PC-3 (cell line): Measurements from ENCODE around the gene C11orf21.

ENCODE experiments used
- EZH2 ChIP-seq: fragments of 300-600 bp; sonication (generic); IDR thresholded peaks from one replicate; pipeline ENCODE4 v1.6.1; 2017; ENCODE audit warnings: antibody characterized with exemption, mild to moderate bottlenecking, low read length; ENCODE audit not compliant: unreplicated experiment
- TF ChIP-seq, protein P1 (sequence below): fragments of 300-600 bp; sonication (generic); conservative IDR thresholded peaks from 2 replicates; pipeline ENCODE4 v1.5.1; 2017; ENCODE audit warnings: antibody characterized with exemption, low read depth, mild to moderate bottlenecking, low read length

DNA sequence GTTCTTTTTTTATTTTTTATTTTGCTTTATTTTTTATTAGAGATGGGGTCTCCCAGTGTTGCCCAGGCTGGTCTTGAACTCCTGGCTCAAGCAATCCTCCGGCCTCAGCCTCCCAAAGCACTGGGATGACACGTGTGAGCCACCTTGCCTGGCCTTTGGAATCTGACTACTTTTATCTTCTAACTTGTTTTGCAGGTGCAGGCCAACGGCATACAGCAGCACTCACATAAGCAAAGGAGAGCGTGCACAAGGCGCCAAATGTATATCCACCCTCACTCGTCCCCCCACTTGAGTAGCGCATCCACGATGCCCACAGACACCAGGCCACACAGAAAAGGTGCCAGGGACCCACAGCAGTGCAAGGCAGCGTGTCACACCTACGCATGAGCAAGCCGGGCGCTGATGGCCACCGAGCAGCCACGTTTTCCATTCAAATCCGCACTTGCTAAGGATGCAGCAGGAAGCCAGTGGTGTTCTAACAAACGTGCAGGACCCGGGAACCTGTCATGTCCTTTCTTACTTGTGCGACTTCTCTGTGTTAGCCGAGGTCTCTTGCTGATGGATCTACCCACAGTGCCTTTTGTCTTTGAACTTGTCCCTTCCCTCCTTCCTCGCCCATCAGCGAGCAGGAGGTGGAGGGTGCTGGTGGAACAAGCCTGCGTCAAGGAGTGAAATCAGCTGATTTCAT, 37.2 kb downstream of the C11orf21 start:
- TF ChIP-seq, protein P1, sequence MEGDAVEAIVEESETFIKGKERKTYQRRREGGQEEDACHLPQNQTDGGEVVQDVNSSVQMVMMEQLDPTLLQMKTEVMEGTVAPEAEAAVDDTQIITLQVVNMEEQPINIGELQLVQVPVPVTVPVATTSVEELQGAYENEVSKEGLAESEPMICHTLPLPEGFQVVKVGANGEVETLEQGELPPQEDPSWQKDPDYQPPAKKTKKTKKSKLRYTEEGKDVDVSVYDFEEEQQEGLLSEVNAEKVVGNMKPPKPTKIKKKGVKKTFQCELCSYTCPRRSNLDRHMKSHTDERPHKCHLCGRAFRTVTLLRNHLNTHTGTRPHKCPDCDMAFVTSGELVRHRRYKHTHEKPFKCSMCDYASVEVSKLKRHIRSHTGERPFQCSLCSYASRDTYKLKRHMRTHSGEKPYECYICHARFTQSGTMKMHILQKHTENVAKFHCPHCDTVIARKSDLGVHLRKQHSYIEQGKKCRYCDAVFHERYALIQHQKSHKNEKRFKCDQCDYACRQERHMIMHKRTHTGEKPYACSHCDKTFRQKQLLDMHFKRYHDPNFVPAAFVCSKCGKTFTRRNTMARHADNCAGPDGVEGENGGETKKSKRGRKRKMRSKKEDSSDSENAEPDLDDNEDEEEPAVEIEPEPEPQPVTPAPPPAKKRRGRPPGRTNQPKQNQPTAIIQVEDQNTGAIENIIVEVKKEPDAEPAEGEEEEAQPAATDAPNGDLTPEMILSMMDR: no peak
- no peak for TF ChIP-seq EZH2
